Thyroid gland (tissue), 4 donors: ENCODE results near the gene KCNQ1. TPM values are rescaled to one million over a fixed set of nuclear protein-coding genes. Genes with fewer than 3 reads are reported as not detected.

ENCODE experiments used
- DNase-seq, 2 donors: peaks; one replicate each; pipeline ENCODE4 v3.0.0-alpha.2; 2019
- H3K27ac ChIP-seq, 3 donors: fragments of 200-600 bp; sonication (generic); 1 replicate in 2 of 3; 2 replicates in 1 of 3; pipeline ENCODE4 v1.5.1; 2016 to 2019; ENCODE audit warnings: mild to moderate bottlenecking in 1 of 3, moderate library complexity in 1 of 3
- H3K27me3 ChIP-seq: fragments of 200-600 bp; sonication (generic); one replicate; pipeline ENCODE4 v1.5.1; 2019
- H3K36me3 ChIP-seq, 2 donors: fragments of 200-600 bp; sonication (generic); one replicate each; pipeline ENCODE4 v1.5.1; 2016 to 2019
- H3K4me1 ChIP-seq, 2 donors: fragments of 200-600 bp; sonication (generic); one replicate each; pipeline ENCODE4 v1.5.1; 2017 to 2019
- H3K4me3 ChIP-seq, 3 donors: fragments of 200-600 bp; sonication (generic); replicated peaks in 1 of 3; 1 replicate in 2 of 3; 2 replicates in 1 of 3; pipeline ENCODE4 v1.5.1; 2016; ENCODE audit warnings: mild to moderate bottlenecking in 1 of 3
- H3K9me3 ChIP-seq: fragments of 200-600 bp; sonication (generic); one replicate; pipeline ENCODE4 v1.5.1; 2017
- POLR2A ChIP-seq, 2 donors: fragments of 450-650 bp; IDR thresholded peaks; one replicate each; pipeline ENCODE4 v1.6.1; 2017; ENCODE audit warnings: antibody characterized with exemption in 2 of 2, mild to moderate bottlenecking in 2 of 2, moderate library complexity in 1 of 2
- WGBS, 2 donors: methylation state at CpG; one replicate each; pipeline ENCODE4 v1.1.5; 2017; 5-methylcytosine and 5-hydroxymethylcytosine counted together
- intact Hi-C: fragments of 100-400 bp; cut with DNase I; formaldehyde crosslinking; loops from one replicate; pipeline ENCODE4 v1.15.1; 2023
- total RNA-seq, 4 donors: library from RNA; depleted of rRNA; stranded (reverse); fragments of >200 nt; gene quantifications; one replicate each; pipeline ENCODE4 v1.2.3, GENCODE V29; 2016
- TF ChIP-seq, protein P1 (sequence below), 6 experiments: fragments of 200-600 bp in 3 of 6; fragments of 450-650 bp in 3 of 6; sonication (generic) in 3 of 6; IDR thresholded peaks; one replicate each; pipeline ENCODE4 v1.5.1; 2016 to 2019; ENCODE audit warnings: antibody characterized with exemption in 6 of 6, mild to moderate bottlenecking in 2 of 6, inconsistent platforms in 1 of 6, moderate library complexity in 1 of 6

Gene KCNQ1
- total RNA-seq, 4 donors from 2014 or later = 51.3 to 103 (median 97.8) TPM

DNA sequence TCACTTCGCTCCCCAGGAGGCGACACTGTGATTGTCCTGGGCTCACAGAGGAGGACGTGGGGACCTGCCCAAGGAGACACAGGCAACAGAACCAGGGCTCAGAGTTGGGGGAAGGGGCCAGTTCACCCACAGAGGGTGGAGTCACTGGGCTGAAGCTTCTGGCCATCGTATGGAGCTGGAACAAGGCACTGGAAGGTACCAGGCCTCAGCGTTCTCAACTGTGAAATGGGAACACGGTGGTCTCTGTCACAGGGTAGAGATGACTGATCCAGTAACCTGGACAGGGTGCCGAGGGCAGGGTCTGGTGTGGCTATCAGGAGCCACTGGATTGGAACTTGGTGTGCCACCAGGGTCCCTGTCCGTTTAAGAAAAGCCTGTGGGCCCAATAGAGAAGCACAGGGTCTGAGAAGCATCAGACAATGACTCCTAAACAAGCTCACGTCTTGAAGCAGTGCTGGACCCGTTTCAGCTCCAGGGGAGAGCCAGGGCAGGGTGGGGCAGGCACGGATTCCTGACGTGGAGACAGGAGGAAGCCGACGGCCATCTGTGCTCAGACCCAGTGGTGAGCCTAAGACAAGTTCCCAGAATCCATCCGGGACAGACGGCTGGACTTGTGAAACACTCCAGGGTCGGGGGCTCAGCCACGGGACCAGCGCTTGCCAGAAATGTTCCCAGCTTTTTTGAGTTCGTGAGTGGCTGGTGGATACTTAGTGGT is 280.0 kb downstream of the KCNQ1 start:
- 70 to 72% methylated on average over 15 to 17 of the region's 20 CpGs for WGBS, 2 donors
- H3K36me3 ChIP-seq = no peaks in the 10 kb centered on the region
- H3K9me3 ChIP-seq = no peaks in the 10 kb centered on the region
- H3K27me3 ChIP-seq = no peaks in the 10 kb centered on the region
- intact Hi-C loops = no loop called here
- H3K27ac ChIP-seq = no peak overlapping the region
- peaks cover 0 to 3% of the 10 kb centered on the region in 2 donors for H3K4me1 ChIP-seq
- peak; percentile 30 to 44 for DNase-seq
- no peak overlapping the region for H3K4me3 ChIP-seq
- TF ChIP-seq POLR2A (IDR thresholded peaks at IDR 0.05) = no peak
- TF ChIP-seq, protein P1, sequence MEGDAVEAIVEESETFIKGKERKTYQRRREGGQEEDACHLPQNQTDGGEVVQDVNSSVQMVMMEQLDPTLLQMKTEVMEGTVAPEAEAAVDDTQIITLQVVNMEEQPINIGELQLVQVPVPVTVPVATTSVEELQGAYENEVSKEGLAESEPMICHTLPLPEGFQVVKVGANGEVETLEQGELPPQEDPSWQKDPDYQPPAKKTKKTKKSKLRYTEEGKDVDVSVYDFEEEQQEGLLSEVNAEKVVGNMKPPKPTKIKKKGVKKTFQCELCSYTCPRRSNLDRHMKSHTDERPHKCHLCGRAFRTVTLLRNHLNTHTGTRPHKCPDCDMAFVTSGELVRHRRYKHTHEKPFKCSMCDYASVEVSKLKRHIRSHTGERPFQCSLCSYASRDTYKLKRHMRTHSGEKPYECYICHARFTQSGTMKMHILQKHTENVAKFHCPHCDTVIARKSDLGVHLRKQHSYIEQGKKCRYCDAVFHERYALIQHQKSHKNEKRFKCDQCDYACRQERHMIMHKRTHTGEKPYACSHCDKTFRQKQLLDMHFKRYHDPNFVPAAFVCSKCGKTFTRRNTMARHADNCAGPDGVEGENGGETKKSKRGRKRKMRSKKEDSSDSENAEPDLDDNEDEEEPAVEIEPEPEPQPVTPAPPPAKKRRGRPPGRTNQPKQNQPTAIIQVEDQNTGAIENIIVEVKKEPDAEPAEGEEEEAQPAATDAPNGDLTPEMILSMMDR (IDR thresholded peaks at IDR 0.05) = no peak

DNA sequence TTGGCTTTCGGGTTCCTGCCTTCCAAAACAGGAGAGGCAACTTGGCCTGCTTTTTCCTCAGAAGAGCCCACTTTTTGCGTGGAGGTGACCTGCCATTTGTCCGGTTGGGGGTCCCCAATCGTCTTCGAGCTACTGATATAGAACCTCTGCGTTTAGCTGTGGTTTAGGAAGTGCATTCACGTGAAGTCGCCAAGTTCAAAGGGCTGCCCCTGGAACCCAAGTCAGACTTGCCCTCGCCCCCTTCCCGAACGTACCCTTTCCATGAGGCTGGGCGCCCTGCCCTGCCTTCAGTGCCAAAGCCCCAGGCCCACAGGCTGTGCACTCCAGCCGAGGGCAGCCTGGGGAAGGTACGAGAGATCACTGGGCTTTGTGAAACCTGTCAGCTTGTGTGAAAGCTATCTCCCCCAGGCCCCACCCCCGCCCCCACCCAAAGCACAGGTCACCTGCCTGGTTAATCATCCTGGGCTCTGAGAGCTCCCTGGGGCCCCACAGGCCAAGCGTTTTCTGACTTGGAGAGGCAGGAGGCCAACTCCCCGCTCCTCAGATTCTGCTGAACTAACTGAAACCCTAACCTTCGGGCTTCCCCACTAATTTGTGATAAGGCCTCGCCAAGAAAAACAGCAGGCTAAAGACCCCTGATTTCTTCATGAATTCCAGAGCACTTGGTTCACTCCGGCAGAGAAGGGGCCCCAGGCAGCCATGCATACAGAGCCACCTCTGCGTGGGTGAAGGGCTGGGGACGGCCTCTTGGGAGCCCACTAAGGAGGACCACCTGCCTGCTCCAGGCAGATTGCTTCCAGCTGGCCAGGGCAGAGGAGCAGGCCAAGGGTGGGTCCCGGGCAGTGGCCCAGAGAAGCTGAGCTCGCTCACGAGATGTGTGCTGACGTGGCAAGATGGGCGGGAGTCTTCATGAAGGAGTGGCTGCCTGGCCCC is 280.8 kb downstream of the KCNQ1 start:
- Histone ChIP-seq H3K27ac (no peak overlapping the region), H3K4me1 (peaks cover 0 to 3% of the 10 kb centered on the region in 2 donors), H3K9me3 (no peaks in the 10 kb centered on the region), H3K4me3 (no peak overlapping the region), H3K36me3 (no peaks in the 10 kb centered on the region), H3K27me3 (no peaks in the 10 kb centered on the region)
- intact Hi-C loops = no loop called here
- TF ChIP-seq POLR2A (IDR thresholded peaks at IDR 0.05) = no peak
- TF ChIP-seq, protein P1 (IDR thresholded peaks at IDR 0.05) = no peak
- 67 to 74% methylated on average over 21 of the region's 27 CpGs for WGBS, 2 donors
- peak; percentile 17 to 31 for DNase-seq

DNA sequence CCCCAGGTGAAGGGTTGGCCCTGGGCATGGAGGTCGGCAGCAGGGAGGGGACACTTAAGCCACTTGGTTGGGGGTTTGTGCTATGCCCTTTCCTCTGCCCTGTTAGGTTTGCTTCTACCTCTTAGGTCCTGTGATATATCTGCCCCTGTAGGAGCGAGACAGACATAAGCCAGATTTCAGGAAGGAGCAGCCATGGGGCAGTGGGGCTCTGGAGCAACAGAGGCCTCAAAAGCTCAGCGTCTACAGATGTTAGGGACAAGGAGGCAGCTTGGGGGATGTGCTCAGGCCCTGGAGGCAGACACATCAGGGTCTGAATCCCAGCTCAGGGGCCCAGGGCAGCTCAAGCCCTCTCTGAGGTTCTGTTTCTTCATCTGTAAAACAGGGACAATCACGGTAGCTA is 282.2 kb downstream of the KCNQ1 start:
- Histone ChIP-seq H3K4me3 (no peak overlapping the region), H3K9me3 (no peaks in the 10 kb centered on the region), H3K27me3 (no peaks in the 10 kb centered on the region), H3K4me1 (peaks cover 0 to 3% of the 10 kb centered on the region in 2 donors), H3K27ac (no peak overlapping the region), H3K36me3 (no peaks in the 10 kb centered on the region)
- 92 to 94% methylated on average over 4 of the region's 4 CpGs for WGBS, 2 donors
- intact Hi-C loops = no loop called here
- no peak for DNase-seq
- TF ChIP-seq POLR2A (IDR thresholded peaks at IDR 0.05) = no peak
- TF ChIP-seq, protein P1 (IDR thresholded peaks at IDR 0.05) = no peak

DNA sequence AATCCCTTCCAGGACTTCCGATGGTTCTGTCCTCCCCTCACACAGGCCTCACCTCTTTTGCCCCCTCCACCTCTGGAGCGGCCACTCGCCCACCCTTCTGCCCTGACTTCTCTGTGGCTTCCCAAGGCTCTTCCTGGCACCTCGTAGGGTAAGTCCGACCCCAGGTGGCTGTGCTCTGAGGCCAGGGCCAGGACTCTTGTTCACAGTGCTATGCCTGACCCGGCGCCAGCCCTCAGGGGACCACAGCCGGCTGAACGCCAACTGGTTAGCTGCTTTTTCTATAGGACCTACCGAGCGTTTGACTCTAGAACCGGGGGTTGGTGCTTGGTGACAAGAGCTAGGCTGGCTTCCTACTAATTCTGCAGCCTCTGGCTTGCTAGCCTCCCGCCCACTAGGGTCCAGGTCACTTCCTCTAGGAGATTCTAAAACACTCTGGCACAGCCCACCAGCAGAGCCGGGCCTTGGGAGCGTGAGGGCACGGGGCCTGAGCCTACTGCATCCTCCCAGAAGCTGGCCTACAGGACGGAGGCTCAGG is 283.4 kb downstream of the KCNQ1 start:
- Histone ChIP-seq H3K27ac (no peak overlapping the region), H3K4me3 (no peak overlapping the region), H3K36me3 (no peaks in the 10 kb centered on the region), H3K4me1 (peaks cover 0 to 3% of the 10 kb centered on the region in 2 donors), H3K27me3 (no peaks in the 10 kb centered on the region), H3K9me3 (no peaks in the 10 kb centered on the region)
- TF ChIP-seq, protein P1 (IDR thresholded peaks at IDR 0.05) = no peak
- no peak for TF ChIP-seq POLR2A (IDR thresholded peaks at IDR 0.05)
- DNase-seq = no peak
- 90 to 93% methylated on average over 17 of the region's 17 CpGs for WGBS, 2 donors
- intact Hi-C loops = no loop called here
